HEK293 (cell line): ENCODE data around the gene BPI.

Source experiments
- CTCF ChIA-PET: fragments of 350-600 bp; formaldehyde crosslinking; extraction: SDS; loops from one replicate; lab custom pipeline; 2021; ENCODE audit warnings: antibody characterized with exemption; lab: Yijun Ruan, JAX
- POLR2A ChIA-PET: fragments of 300-600 bp; formaldehyde crosslinking; extraction: SDS; loops from one replicate; lab custom pipeline; 2020; ENCODE audit warnings: antibody characterized with exemption, inconsistent platforms; lab: Yijun Ruan, JAX
- H3K27ac ChIP-seq: fragments of 200-500 bp; sonication (Bioruptor generic); 2 replicates; pipeline ENCODE4 v1.5.1; 2014; ENCODE audit warnings: low read depth, low read length, control low read depth, inconsistent platforms; ENCODE audit errors: extremely low read depth
- H3K36me3 ChIP-seq, 2 experiments: fragments of 200-500 bp in 1 of 2; sonication (Bioruptor generic) in 1 of 2; 1 replicate in 1 of 2; 2 replicates in 1 of 2; pipeline ENCODE4 v1.5.1; 2014 to 2017; ENCODE audit warnings: inconsistent platforms in 2 of 2, low read length in 2 of 2; ENCODE audit not compliant: control insufficient read depth in 2 of 2, insufficient read depth in 1 of 2
- H3K4me1 ChIP-seq: fragments of 200-500 bp; sonication (Bioruptor generic); 2 replicates; pipeline ENCODE4 v1.5.1; 2014; ENCODE audit warnings: mild to moderate bottlenecking, low read length, inconsistent platforms; ENCODE audit not compliant: control insufficient read depth, insufficient read depth
- H3K4me3 ChIP-seq: 2 replicates; pipeline ENCODE4 v1.5.1; 2011; ENCODE audit warnings: low read depth, mild to moderate bottlenecking, control low read depth, low read length, moderate library complexity
- H3K9me3 ChIP-seq: fragments of 200-500 bp; sonication (Bioruptor generic); 2 replicates; pipeline ENCODE4 v1.5.1; 2014; ENCODE audit warnings: low read depth, low read length, inconsistent platforms; ENCODE audit not compliant: control insufficient read depth, insufficient read depth
- BCL6B ChIP-seq: fragments of 450-650 bp; formaldehyde crosslinking; IDR thresholded peaks from 2 replicates; pipeline ENCODE4 v1.5.1; 2017; ENCODE audit warnings: missing biosample characterization, missing genetic modification characterization
- GLIS1 ChIP-seq: fragments of 450-650 bp; formaldehyde crosslinking; IDR thresholded peaks from 2 replicates; pipeline ENCODE4 v1.5.1; 2016; ENCODE audit warnings: missing biosample characterization, missing genetic modification characterization
- IKZF3 ChIP-seq: fragments of 450-650 bp; IDR thresholded peaks from 2 replicates; pipeline ENCODE4 v1.5.0; 2018; ENCODE audit warnings: missing biosample characterization, mild to moderate bottlenecking, missing genetic modification characterization, moderate library complexity
- KLF1 ChIP-seq: fragments of 450-650 bp; formaldehyde crosslinking; IDR thresholded peaks from 2 replicates; pipeline ENCODE4 v1.5.1; 2016; ENCODE audit warnings: missing biosample characterization, missing genetic modification characterization
- OVOL3 ChIP-seq: fragments of 450-650 bp; formaldehyde crosslinking; IDR thresholded peaks from 2 replicates; pipeline ENCODE4 v1.5.1; 2016; ENCODE audit warnings: missing biosample characterization, missing genetic modification characterization
- REST ChIP-seq: fragments of 450-650 bp; formaldehyde crosslinking; IDR thresholded peaks from 2 replicates; pipeline ENCODE4 v1.5.1; 2016; ENCODE audit warnings: missing biosample characterization, missing genetic modification characterization
- ZBTB10 ChIP-seq: fragments of 450-650 bp; formaldehyde crosslinking; IDR thresholded peaks from 2 replicates; pipeline ENCODE4 v1.5.1; 2016; ENCODE audit warnings: missing biosample characterization, missing genetic modification characterization
- ZBTB17 ChIP-seq: fragments of 450-650 bp; formaldehyde crosslinking; IDR thresholded peaks from 2 replicates; pipeline ENCODE4 v1.5.1; 2016; ENCODE audit warnings: missing biosample characterization, missing genetic modification characterization
- ZEB2 ChIP-seq: fragments of 450-650 bp; formaldehyde crosslinking; IDR thresholded peaks from 2 replicates; pipeline ENCODE4 v1.5.1; 2016; ENCODE audit warnings: missing biosample characterization, missing genetic modification characterization
- ZFP3 ChIP-seq: fragments of 450-650 bp; formaldehyde crosslinking; IDR thresholded peaks from 2 replicates; pipeline ENCODE4 v1.5.1; 2016; ENCODE audit warnings: low read depth, missing biosample characterization, missing genetic modification characterization
- ZFP37 ChIP-seq: fragments of 450-650 bp; formaldehyde crosslinking; IDR thresholded peaks from 2 replicates; pipeline ENCODE4 v1.5.1; 2016; ENCODE audit warnings: missing biosample characterization, missing genetic modification characterization
- ZIC2 ChIP-seq: fragments of 450-650 bp; formaldehyde crosslinking; IDR thresholded peaks from 2 replicates; pipeline ENCODE4 v1.5.1; 2016; ENCODE audit warnings: missing biosample characterization, missing genetic modification characterization
- ZNF114 ChIP-seq: fragments of 450-650 bp; formaldehyde crosslinking; IDR thresholded peaks from 2 replicates; pipeline ENCODE4 v1.5.0; 2017; ENCODE audit warnings: missing biosample characterization, missing genetic modification characterization
- ZNF157 ChIP-seq: fragments of 450-650 bp; formaldehyde crosslinking; IDR thresholded peaks from 2 replicates; pipeline ENCODE4 v1.5.1; 2016; ENCODE audit warnings: missing biosample characterization, missing genetic modification characterization
- ZNF174 ChIP-seq: fragments of 450-650 bp; formaldehyde crosslinking; IDR thresholded peaks from 2 replicates; pipeline ENCODE4 v1.5.0; 2017; ENCODE audit warnings: missing biosample characterization, mild to moderate bottlenecking, missing genetic modification characterization
- ZNF184 ChIP-seq: fragments of 450-650 bp; IDR thresholded peaks from 2 replicates; pipeline ENCODE4 v1.5.1; 2018; ENCODE audit warnings: missing biosample characterization, mild to moderate bottlenecking, missing genetic modification characterization
- ZNF19 ChIP-seq: fragments of 450-650 bp; formaldehyde crosslinking; IDR thresholded peaks from 2 replicates; pipeline ENCODE4; 2016; ENCODE audit warnings: missing biosample characterization, missing genetic modification characterization, low read depth
- ZNF404 ChIP-seq: fragments of 450-650 bp; formaldehyde crosslinking; IDR thresholded peaks from 2 replicates; pipeline ENCODE4 v1.5.1; 2017; ENCODE audit warnings: missing biosample characterization, missing genetic modification characterization
- ZNF639 ChIP-seq: fragments of 450-650 bp; formaldehyde crosslinking; IDR thresholded peaks from 2 replicates; pipeline ENCODE4 v1.5.1; 2016; ENCODE audit warnings: missing biosample characterization, missing genetic modification characterization
- ZSCAN4 ChIP-seq: fragments of 450-650 bp; formaldehyde crosslinking; IDR thresholded peaks from 2 replicates; pipeline ENCODE4 v1.5.1; 2017; ENCODE audit warnings: missing biosample characterization, missing genetic modification characterization

Gene BPI

GRCh38 chr20:38345643-38346042, 41.7 kb downstream of the BPI start:
- CTCF ChIA-PET: interaction anchor here (0.7 to 1.0 kb wide), 2 partner anchors 11 to 103 kb away, joined by 3 to 4 read pairs; no protein-coding TSS in a partner anchor
- Histone ChIP-seq H3K4me3 (no peak overlapping the region), H3K9me3 (no peaks in the 10 kb centered on the region), H3K36me3 (no peaks in the 10 kb centered on the region), H3K4me1 (no peaks in the 10 kb centered on the region), H3K27ac (no peak overlapping the region)
- POLR2A ChIA-PET: no interaction called here
- TF ChIP-seq BCL6B (tag by site-specific recombination) (no peak), OVOL3 (tag by site-specific recombination) (no peak), ZNF114 (tag by site-specific recombination) (no peak), IKZF3 (tag by site-specific recombination) (no peak), ZNF174 (tag by site-specific recombination) (no peak), ZEB2 (tag by site-specific recombination) (no peak), ZNF639 (tag by site-specific recombination) (no peak), ZBTB17 (tag by site-specific recombination) (no peak), ZFP3 (tag by site-specific recombination) (no peak), ZIC2 (tag by site-specific recombination) (no peak), ZBTB10 (tag by site-specific recombination) (no peak), ZNF404 (tag by site-specific recombination) (no peak), KLF1 (tag by site-specific recombination) (no peak), REST (tag by site-specific recombination) (no peak), ZNF157 (no peak), ZNF184 (no peak), ZFP37 (no peak), ZNF19 (tag by site-specific recombination) (no peak), GLIS1 (tag by site-specific recombination) (no peak), ZSCAN4 (tag by site-specific recombination) (no peak)
